HepG2 (cell line): ENCODE measurements around the gene SYT17. TPM values are rescaled to one million over a fixed set of nuclear protein-coding genes. Genes with fewer than 3 reads are reported as not detected.

Source experiments
- ATAC-seq: fragments of 200-7000 bp; cut with Tn5 transposase; 3 replicates; pipeline ENCODE4 v1.9.1; 2020; ENCODE audit warnings: mild to moderate bottlenecking, moderate library complexity
- BruUV-seq: library from RNA; stranded (reverse); fragments of 400-500 nt; replicated peaks from 2 replicates; lab custom pipeline; 2021; lab: Mats Ljungman, UMichigan
- CTCF ChIA-PET: fragments of 300-600 bp; formaldehyde crosslinking; extraction: SDS; loops from one replicate; lab custom pipeline; 2021; ENCODE audit warnings: low total read pairs, inconsistent platforms, low intra/inter-chr PET ratio; lab: Yijun Ruan, JAX
- POLR2A ChIA-PET: fragments of 350-600 bp; sonication (Branson Sonifier 250); formaldehyde crosslinking; loops from one replicate; lab custom pipeline; 2020; ENCODE audit warnings: antibody characterized with exemption, inconsistent platforms; lab: Yijun Ruan, JAX
- DNase-seq: peaks from one replicate; pipeline ENCODE4 v3.0.0-alpha.2; 2015; ENCODE audit warnings: low spot score
- FAIRE-seq: peaks from 3 replicates; lab custom pipeline; 2011; peaks lifted over from hg19 to GRCh38; lab: Jason Lieb, UNC
- H2AFZ ChIP-seq: one replicate; pipeline ENCODE4 v1.6.1; 2011; ENCODE audit warnings: low read length, inconsistent platforms
- H3K27ac ChIP-seq: fragments of 300-600 bp; 3 replicates; pipeline ENCODE4 v1.8.0; 2011; ENCODE audit warnings: mixed run types, mild to moderate bottlenecking, mixed read lengths, low read length, inconsistent platforms; ENCODE audit not compliant: insufficient read depth; ENCODE audit errors: extremely low read length
- H3K27me3 ChIP-seq, 2 experiments: fragments of 200-600 bp in 1 of 2; 2 replicates in 1 of 2; 3 replicates in 1 of 2; pipeline versions ENCODE4 v1.6.0 to v1.8.0; 2011; ENCODE audit warnings: low read length in 2 of 2, mild to moderate bottlenecking in 2 of 2, moderate library complexity in 2 of 2, inconsistent platforms in 1 of 2; ENCODE audit not compliant: insufficient read depth in 2 of 2, control insufficient read depth in 1 of 2
- H3K36me3 ChIP-seq, 2 experiments: fragments of 200-600 bp in 1 of 2; replicated peaks in 1 of 2; 2 replicates in 1 of 2; 3 replicates in 1 of 2; pipeline versions ENCODE4 v1.5.1 to v1.8.0; 2011; ENCODE audit warnings: low read length in 2 of 2, inconsistent platforms in 1 of 2; ENCODE audit not compliant: insufficient read depth in 2 of 2, control insufficient read depth in 1 of 2
- H3K4me1 ChIP-seq: 2 replicates; pipeline ENCODE4 v1.5.1; 2012; ENCODE audit warnings: low read length, inconsistent platforms; ENCODE audit not compliant: insufficient read depth
- H3K4me2 ChIP-seq: 2 replicates; pipeline ENCODE4 v1.6.0; 2011; ENCODE audit warnings: low read depth, low read length, inconsistent platforms
- H3K4me3 ChIP-seq, 3 experiments: fragments of 200-600 bp in 1 of 3; sonication (generic), shearing (Covaris generic) in 1 of 3; replicated peaks in 1 of 3; 2 replicates each; pipeline ENCODE4 v1.5.1; 2011 to 2016; ENCODE audit warnings: low read length in 3 of 3, inconsistent platforms in 2 of 3, low read depth in 2 of 3, mild to moderate bottlenecking in 2 of 3, control low read depth in 1 of 3, mixed read lengths in 1 of 3; ENCODE audit not compliant: insufficient read depth in 1 of 3
- H3K79me2 ChIP-seq: one replicate; pipeline ENCODE4 v1.6.1; 2011; ENCODE audit warnings: low read length, inconsistent platforms; ENCODE audit not compliant: insufficient read depth
- H3K9ac ChIP-seq: 2 replicates; pipeline ENCODE4 v1.6.0; 2011; ENCODE audit warnings: mild to moderate bottlenecking, low read depth, low read length, inconsistent platforms; ENCODE audit not compliant: insufficient read depth
- H3K9me3 ChIP-seq: 2 replicates; pipeline ENCODE4 v1.5.1; 2012; ENCODE audit warnings: mild to moderate bottlenecking, low read length
- H4K20me1 ChIP-seq: 2 replicates; pipeline ENCODE4 v1.6.0; 2011; ENCODE audit warnings: inconsistent platforms, mild to moderate bottlenecking, low read length, moderate library complexity; ENCODE audit not compliant: insufficient read depth
- ATF7 ChIP-seq, 2 experiments: fragments of 450-650 bp in 1 of 2; sonication (generic) in 1 of 2; formaldehyde crosslinking in 1 of 2; IDR thresholded peaks; 2 replicates each; pipeline versions ENCODE4 v1.4.0 to v1.6.1; 2016 to 2020; ENCODE audit warnings: antibody characterized with exemption in 1 of 2, mild to moderate bottlenecking in 1 of 2, missing genetic modification reagents in 1 of 2
- HOXA3 ChIP-seq: sonication (generic); formaldehyde crosslinking; IDR thresholded peaks from 2 replicates; pipeline ENCODE4 v1.5.0; 2020; ENCODE audit warnings: missing genetic modification reagents
- RFX3 ChIP-seq: IDR thresholded peaks from 2 replicates; pipeline ENCODE4 v1.6.1; 2016; ENCODE audit warnings: missing biosample characterization, missing genetic modification reagents
- SP5 ChIP-seq: IDR thresholded peaks from 2 replicates; pipeline ENCODE4 v1.6.1; 2016; ENCODE audit warnings: low read depth, borderline replicate concordance
- TAF15 ChIP-seq: fragments of 200-400 bp; formaldehyde crosslinking; IDR thresholded peaks from one replicate; pipeline ENCODE4 v1.6.1; 2018; ENCODE audit warnings: mild to moderate bottlenecking, low read depth, low read length; ENCODE audit not compliant: poor library complexity, severe bottlenecking
- ZNF468 ChIP-seq: sonication (generic); formaldehyde crosslinking; IDR thresholded peaks from 2 replicates; pipeline ENCODE4 v1.8.0; 2022; ENCODE audit warnings: mild to moderate bottlenecking, moderate library complexity, missing genetic modification reagents
- ZNF776 ChIP-seq: sonication (generic); formaldehyde crosslinking; IDR thresholded peaks from 2 replicates; pipeline ENCODE4 v1.4.0; 2020; ENCODE audit warnings: mild to moderate bottlenecking, missing genetic modification reagents
- WGBS: methylation state at CpG from one replicate; pipeline ENCODE4 v1.1.6; 2017; ENCODE audit warnings: low lambda C conversion rate; 5-methylcytosine and 5-hydroxymethylcytosine counted together
- in situ Hi-C: cut with HindIII; loops from 2 replicates; pipeline ENCODE4 v1.10.0; 2017; ENCODE audit warnings: low pct_unique_long_range_greater_than_20kb; ENCODE audit not compliant: extremely low pct_ligation_motif_present
- intact Hi-C: fragments of 100-400 bp; cut with micrococcal nuclease; formaldehyde crosslinking; loops from one replicate; pipeline ENCODE4 v1.10.0; 2022; ENCODE audit not compliant: unreplicated experiment
- polyA plus RNA-seq, 8 experiments: library from polyadenylated mRNA; depleted of rRNA in 3 of 8; stranded (reverse) in 7 of 8; unstranded in 1 of 8; fragments of >200 nt; fragmentation: Illumina TruSeq in 4 of 8; extraction: Trizol in 4 of 8; gene quantifications; 2 replicates each; pipeline versions ENCODE4 v1.2.1 to v1.2.3, GENCODE V29; 2011 to 2016; ENCODE audit warnings: low read depth in 4 of 8, missing spikeins in 1 of 8, mixed read lengths in 1 of 8; ENCODE audit not compliant: insufficient read depth in 1 of 8
- total RNA-seq, 5 experiments: library from RNA; depleted of rRNA; stranded (reverse); fragments of >200 nt; fragmentation: Illumina TruSeq; extraction: Trizol; gene quantifications; 2 replicates each; pipeline ENCODE4 v1.2.3, GENCODE V29; 2016; ENCODE audit warnings: low read depth in 1 of 5
- TF ChIP-seq, protein P1 (sequence below): sonication (generic); formaldehyde crosslinking; IDR thresholded peaks from 2 replicates; pipeline ENCODE4 v1.5.0; 2020; ENCODE audit warnings: missing genetic modification reagents
- TF ChIP-seq, protein P2 (sequence below): sonication (generic); formaldehyde crosslinking; IDR thresholded peaks from 2 replicates; pipeline ENCODE4 v1.9.0; 2021; ENCODE audit warnings: missing genetic modification reagents, borderline replicate concordance
- TF ChIP-seq, protein P3 (sequence below): sonication (generic); formaldehyde crosslinking; IDR thresholded peaks from 2 replicates; pipeline ENCODE4 v1.5.0; 2020; ENCODE audit warnings: mild to moderate bottlenecking, missing genetic modification reagents, borderline replicate concordance

SYT17 gene
- total and polyA plus RNA-seq, 2 of the 13 experiments (the other 11 are each of a cell fraction or from before 2014, with no cell fraction given), result 0.44 TPM; not detected in 1

DNA sequence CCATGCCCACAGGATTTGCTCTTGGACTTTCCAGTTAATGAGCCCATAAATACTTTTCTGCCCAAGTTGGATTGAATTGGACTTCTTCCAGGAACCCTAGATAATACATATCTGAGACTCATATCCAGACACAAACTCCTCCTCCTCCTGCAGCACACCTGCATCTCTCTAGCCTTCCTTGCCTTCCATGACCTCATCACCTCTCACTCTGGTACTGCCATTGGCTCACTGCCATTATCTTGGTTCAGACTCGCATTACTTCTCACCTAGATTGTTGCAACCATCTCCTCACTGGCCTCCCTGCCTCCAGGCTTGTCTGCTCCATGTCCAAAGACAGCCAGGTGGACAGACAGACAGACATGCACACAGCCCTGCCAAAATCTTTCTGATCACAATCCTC, 4.8 kb upstream of the SYT17 start:
- ChIA-PET POLR2A (no interaction called here), CTCF (no interaction called here)
- no peak for ATAC-seq
- Histone ChIP-seq H2AFZ (no peak overlapping the region), H3K4me1 (peaks cover 10% of the 10 kb centered on the region), H3K9me3 (no peaks in the 10 kb centered on the region), H3K4me2 (no peak overlapping the region), H3K27ac (no peak overlapping the region), H3K4me3 (no peak overlapping the region), H4K20me1 (no peaks in the 10 kb centered on the region), H3K79me2 (no peaks in the 10 kb centered on the region), H3K36me3 (no peaks in the 10 kb centered on the region), H3K9ac (no peak overlapping the region), H3K27me3 (peaks cover under 1 to 25% of the 10 kb centered on the region in 2 experiments; a peak in 2 of 5 replicates)
- no peak for FAIRE-seq
- no TSS peak for BruUV-seq
- intact Hi-C loops, result no loop called here
- in situ Hi-C loops, result no loop called here
- TF ChIP-seq ZNF468 (CRISPR knock-in tag) (no peak), ATF7 (IDR thresholded peaks at IDR 0.05) (peak; percentile 58), ATF7 (CRISPR knock-in tag; IDR thresholded peaks at IDR 0.05) (no peak), ZNF776 (no peak)
- TF ChIP-seq, protein P1, sequence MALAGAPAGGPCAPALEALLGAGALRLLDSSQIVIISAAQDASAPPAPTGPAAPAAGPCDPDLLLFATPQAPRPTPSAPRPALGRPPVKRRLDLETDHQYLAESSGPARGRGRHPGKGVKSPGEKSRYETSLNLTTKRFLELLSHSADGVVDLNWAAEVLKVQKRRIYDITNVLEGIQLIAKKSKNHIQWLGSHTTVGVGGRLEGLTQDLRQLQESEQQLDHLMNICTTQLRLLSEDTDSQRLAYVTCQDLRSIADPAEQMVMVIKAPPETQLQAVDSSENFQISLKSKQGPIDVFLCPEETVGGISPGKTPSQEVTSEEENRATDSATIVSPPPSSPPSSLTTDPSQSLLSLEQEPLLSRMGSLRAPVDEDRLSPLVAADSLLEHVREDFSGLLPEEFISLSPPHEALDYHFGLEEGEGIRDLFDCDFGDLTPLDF (CRISPR knock-in tag), result no peak
- DNase-seq, result no peak
- WGBS, result 3% methylated on average over 1 of the region's 1 CpG

DNA sequence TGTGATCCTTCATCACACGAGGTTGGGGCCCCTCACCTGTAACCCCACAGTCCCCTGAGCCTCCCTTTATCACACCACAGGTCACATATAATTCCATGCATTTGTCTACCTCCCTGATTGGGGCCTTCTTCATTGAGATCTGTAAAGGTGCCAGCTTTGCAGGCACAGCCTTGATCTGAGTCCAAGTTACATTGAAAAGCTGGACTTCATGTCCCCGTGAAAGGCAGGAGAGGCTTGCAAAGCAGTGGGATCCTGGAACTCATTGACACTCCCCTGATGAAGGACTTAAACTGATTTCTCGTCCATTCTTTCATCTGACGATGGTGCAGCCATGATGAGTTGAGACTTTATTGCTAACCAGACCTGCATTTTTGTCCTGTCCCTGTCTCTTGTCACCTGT, 3.8 kb upstream of the SYT17 start:
- no TSS peak for BruUV-seq
- in situ Hi-C loops, result no loop called here
- Histone ChIP-seq H3K4me1 (peaks cover 10% of the 10 kb centered on the region), H4K20me1 (no peaks in the 10 kb centered on the region), H3K4me3 (no peak overlapping the region), H3K9me3 (no peaks in the 10 kb centered on the region), H3K9ac (no peak overlapping the region), H3K27ac (no peak overlapping the region), H3K4me2 (no peak overlapping the region), H3K27me3 (peaks cover 9 to 35% of the 10 kb centered on the region in 2 experiments; a peak in 4 of 5 replicates), H3K79me2 (no peaks in the 10 kb centered on the region), H3K36me3 (no peaks in the 10 kb centered on the region), H2AFZ (no peak overlapping the region)
- FAIRE-seq (no peak), DNase-seq (no peak), ATAC-seq (no peak)
- intact Hi-C loops, result no loop called here
- ChIA-PET CTCF (no interaction called here), POLR2A (no interaction called here)
- WGBS, result 12% methylated on average over 4 of the region's 4 CpGs
- TF ChIP-seq, protein P2, sequence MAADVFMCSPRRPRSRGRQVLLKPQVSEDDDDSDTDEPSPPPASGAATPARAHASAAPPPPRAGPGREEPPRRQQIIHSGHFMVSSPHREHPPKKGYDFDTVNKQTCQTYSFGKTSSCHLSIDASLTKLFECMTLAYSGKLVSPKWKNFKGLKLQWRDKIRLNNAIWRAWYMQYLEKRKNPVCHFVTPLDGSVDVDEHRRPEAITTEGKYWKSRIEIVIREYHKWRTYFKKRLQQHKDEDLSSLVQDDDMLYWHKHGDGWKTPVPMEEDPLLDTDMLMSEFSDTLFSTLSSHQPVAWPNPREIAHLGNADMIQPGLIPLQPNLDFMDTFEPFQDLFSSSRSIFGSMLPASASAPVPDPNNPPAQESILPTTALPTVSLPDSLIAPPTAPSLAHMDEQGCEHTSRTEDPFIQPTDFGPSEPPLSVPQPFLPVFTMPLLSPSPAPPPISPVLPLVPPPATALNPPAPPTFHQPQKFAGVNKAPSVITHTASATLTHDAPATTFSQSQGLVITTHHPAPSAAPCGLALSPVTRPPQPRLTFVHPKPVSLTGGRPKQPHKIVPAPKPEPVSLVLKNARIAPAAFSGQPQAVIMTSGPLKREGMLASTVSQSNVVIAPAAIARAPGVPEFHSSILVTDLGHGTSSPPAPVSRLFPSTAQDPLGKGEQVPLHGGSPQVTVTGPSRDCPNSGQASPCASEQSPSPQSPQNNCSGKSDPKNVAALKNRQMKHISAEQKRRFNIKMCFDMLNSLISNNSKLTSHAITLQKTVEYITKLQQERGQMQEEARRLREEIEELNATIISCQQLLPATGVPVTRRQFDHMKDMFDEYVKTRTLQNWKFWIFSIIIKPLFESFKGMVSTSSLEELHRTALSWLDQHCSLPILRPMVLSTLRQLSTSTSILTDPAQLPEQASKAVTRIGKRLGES (CRISPR knock-in tag), result no peak
- TF ChIP-seq RFX3 (CRISPR knock-in tag) (no peak), HOXA3 (CRISPR knock-in tag) (no peak), SP5 (CRISPR knock-in tag) (no peak), TAF15 (no peak)
- TF ChIP-seq, protein P3, sequence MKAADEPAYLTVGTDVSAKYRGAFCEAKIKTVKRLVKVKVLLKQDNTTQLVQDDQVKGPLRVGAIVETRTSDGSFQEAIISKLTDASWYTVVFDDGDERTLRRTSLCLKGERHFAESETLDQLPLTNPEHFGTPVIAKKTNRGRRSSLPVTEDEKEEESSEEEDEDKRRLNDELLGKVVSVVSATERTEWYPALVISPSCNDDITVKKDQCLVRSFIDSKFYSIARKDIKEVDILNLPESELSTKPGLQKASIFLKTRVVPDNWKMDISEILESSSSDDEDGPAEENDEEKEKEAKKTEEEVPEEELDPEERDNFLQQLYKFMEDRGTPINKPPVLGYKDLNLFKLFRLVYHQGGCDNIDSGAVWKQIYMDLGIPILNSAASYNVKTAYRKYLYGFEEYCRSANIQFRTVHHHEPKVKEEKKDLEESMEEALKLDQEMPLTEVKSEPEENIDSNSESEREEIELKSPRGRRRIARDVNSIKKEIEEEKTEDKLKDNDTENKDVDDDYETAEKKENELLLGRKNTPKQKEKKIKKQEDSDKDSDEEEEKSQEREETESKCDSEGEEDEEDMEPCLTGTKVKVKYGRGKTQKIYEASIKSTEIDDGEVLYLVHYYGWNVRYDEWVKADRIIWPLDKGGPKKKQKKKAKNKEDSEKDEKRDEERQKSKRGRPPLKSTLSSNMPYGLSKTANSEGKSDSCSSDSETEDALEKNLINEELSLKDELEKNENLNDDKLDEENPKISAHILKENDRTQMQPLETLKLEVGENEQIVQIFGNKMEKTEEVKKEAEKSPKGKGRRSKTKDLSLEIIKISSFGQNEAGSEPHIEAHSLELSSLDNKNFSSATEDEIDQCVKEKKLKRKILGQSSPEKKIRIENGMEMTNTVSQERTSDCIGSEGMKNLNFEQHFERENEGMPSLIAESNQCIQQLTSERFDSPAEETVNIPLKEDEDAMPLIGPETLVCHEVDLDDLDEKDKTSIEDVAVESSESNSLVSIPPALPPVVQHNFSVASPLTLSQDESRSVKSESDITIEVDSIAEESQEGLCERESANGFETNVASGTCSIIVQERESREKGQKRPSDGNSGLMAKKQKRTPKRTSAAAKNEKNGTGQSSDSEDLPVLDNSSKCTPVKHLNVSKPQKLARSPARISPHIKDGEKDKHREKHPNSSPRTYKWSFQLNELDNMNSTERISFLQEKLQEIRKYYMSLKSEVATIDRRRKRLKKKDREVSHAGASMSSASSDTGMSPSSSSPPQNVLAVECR, result no peak
